Renal cortical epithelial cell (primary cell): ENCODE data around the gene TCF7L2. TPM values are rescaled to one million over a fixed set of nuclear protein-coding genes. Genes with fewer than 3 reads are reported as not detected.

ENCODE experiments used
- DNase-seq: peaks from one replicate; pipeline ENCODE4 v3.0.0-alpha.2; 2011; ENCODE audit warnings: low read depth
- total RNA-seq: library from RNA; depleted of rRNA; stranded (reverse); fragments of >200 nt; gene quantifications from 2 replicates; pipeline ENCODE4 v1.2.3, GENCODE V29; 2014

TCF7L2 gene
- total RNA-seq, 1 donor from 2014 or later: 5.2 TPM

DNA sequence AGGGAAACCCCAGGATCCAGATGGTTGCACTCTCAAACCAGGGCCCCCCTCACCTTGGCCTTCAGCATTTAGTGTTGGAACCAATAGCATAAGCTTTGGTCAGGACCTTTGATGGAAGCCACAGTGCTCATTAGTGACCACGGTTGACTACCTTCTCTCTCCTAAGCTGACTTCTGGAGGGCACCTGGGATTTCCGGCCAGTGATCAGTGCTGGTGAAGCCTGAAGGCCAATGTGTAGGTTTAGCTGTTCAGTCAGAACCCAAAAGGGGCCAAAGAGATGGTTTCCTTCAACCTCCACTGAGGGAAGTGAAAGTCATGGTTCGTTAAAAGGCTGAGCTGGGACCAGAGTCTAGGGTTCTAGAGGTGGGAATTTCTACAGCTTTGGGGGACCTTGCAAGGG, 46.4 kb downstream of the TCF7L2 start:
- no peak for DNase-seq

DNA sequence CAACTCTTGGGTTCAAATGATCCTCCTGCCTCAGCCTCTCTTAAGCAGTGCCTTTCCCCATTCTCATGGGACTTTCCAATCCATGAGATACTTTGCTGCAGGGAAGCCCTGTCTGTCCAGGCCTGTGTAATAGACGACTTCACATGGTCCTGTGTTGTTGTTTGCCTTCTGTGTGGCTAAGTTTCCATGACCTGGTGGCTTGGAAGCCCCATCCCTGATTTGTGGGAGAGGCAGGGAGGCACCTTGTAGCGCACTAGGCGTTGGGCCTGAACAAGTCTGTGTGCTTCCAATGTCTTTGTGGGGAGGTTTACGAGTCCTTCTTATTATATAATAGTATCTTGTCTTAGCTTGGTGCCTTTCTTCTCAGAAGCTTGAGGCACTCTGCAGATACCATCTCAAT, 49.1 kb downstream of the TCF7L2 start:
- DNase-seq: no peak

DNA sequence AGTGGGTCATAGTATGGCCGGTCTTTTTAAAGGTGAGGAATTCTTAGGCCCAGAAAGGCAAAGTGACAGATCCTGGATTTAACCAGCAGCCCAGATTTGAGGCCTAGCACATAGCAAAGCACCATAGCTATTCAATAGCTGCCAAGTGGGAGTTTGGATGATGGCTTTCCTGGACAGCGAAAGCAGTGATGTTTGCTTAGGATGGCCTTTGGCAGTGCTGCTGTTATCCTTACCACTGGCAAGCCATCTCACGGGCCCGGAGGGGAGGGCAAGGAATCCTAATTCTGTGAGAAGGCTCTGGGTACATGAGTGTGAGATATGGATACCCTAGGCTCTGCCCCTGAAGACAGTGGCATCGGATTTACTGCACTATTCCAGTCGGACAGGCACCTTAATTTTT, 50.4 kb downstream of the TCF7L2 start:
- DNase-seq: no peak

DNA sequence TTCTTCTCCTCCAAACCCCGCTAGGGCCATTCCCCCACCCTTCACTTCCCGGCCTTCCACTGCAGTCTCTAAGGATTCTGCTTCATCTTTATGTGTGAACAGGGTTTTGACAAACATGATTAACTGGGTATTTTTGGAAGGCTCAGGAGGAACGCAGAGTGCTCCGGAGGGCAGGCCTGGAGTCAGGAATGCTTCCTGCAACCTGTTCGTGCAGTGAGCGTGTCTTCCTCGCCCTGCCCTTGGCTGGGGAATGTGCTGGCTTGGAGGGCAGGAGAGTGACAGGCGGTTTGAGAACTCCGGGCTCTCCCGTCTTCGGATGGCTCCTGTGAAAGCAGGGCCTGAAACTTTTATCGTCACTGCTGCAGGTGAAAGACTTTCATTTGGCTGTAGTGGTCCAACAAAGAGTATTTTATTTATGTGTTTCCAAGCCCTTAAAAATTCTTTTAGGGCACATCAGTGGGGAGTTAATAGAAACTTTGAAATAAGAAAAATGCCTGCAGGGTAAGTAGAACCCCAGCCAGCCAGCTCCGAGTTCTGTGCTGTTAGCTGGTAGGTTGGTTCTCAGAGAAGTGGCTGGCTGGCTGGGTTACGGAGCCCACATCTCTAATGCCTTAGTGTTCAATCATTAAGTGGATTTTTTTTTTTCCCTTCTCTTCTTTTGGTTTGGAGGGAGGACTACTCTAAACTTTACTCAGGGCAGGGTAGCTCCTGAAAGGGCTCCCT, 51.0 kb downstream of the TCF7L2 start:
- peak; percentile 64 for DNase-seq

DNA sequence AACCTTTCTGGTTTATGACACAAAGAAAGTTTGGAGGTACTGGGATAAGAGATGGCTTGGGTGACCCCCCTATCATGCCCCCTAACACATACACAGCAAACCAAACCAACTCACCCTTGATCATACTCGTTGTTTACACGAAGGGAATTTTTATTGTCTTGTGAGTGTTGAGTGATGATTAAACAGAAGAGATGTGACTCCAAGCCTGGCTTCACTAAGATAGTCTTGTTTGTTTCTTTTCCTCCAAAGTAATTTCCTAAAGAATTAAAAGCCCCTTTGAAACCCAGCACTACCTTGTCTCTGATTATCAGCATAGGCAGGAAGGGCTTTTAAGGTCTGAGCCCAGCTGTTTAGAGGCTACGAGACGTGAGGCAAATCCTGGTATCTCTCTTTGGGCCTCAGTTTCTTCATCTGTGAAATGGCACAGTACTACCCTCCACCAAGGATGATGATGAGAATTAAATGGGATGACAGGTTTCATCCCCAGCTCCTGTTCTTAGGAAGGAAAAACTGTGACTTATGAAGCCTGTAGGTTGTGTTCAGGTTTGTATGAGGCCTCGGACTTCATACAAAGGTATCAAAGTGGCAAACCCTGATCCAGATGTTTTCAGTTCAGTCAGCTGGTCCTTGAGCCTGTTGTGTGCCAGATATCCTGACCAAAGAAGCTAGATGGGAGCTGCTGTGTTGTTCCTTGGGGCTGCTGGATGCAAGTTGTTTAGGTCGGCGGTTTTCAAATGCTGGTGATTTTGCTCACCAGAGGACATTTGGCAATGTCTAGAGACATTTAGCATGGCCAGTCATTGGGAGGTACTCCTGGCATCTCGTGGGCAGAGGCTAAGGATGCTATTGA, 51.8 kb downstream of the TCF7L2 start:
- peak; percentile 43 for DNase-seq

DNA sequence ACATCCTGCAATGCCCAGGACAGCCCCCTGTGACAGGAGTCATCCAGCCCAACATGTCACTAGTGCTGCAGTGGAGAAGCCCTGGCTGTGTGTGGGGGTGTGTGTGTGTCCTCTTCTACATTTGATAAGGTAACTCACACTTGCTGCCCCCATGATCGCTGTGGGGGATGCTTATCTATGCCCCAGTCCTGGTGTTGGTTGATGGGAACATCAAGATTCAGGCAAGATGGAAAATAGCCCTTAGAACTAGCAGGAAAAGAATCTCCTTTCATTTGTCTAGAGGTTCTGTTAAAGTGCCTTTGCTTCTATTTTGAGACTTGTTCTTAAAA, 52.4 kb downstream of the TCF7L2 start:
- no peak for DNase-seq

DNA sequence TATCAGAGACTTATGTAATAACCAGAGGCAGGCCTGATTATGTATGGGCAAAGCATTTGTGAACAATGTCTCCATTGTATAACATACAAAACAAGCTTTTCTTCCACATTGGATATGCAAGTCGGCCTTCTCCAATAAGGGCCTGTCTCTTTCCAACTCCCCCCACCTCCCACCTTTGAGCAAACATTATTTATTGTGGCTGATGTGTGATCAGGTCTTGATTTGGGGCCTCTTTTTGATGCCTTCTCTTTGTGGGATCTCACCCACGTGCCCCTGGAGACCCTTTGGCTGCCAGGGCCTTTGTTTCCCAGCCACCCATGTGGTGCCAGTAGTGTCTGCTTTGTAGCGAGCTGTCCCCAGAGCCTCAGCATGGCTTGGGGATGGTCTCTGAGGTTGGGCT, 53.0 kb downstream of the TCF7L2 start:
- DNase-seq: no peak

DNA sequence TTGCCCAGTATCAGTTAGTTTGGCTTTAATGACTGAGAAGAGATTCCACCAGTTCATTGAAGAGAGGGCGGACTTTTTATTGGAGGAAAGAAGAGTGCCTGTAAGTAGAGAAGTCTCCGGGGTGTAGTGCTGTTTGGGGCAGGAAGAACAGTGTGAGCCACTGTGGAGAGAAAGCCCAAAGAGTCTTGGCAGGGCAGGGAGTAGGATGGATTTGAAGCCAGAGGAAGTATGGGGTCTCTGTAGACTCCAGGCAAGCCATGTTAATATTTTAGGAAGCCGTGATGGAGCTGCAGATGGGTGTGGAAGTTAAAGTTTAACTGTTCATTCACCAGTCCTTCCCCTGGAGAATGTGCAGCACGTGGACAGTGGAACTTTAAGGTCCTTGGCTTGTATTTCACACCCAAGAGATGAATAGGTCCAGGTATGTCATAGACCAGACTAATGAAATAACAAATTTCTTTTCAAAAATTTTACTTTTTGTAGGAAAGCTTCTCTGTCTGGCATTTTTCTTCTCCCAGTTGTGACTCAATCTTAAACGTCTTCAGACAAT, 54.1 kb downstream of the TCF7L2 start:
- peak; percentile 44 for DNase-seq

DNA sequence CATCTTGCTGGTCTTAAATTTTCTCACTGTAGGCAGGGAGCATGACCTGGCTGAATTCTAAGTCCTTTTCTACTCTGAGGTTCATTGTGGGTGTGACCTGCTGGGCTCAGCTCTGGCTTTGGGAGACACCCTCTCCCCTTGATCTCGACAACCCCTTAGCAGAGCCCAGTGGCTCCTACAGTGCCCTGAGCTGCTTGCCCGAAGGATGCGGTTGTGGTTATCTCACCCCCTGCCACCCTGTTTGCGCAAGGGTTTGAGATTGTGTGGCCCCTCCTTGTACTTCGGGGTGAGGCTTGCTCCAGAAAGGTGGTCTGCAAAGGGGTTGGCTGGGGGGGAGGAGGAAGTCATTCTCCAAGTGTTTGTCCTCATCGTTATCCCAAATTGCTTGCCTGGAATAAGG, 55.3 kb downstream of the TCF7L2 start:
- DNase-seq: no peak

DNA sequence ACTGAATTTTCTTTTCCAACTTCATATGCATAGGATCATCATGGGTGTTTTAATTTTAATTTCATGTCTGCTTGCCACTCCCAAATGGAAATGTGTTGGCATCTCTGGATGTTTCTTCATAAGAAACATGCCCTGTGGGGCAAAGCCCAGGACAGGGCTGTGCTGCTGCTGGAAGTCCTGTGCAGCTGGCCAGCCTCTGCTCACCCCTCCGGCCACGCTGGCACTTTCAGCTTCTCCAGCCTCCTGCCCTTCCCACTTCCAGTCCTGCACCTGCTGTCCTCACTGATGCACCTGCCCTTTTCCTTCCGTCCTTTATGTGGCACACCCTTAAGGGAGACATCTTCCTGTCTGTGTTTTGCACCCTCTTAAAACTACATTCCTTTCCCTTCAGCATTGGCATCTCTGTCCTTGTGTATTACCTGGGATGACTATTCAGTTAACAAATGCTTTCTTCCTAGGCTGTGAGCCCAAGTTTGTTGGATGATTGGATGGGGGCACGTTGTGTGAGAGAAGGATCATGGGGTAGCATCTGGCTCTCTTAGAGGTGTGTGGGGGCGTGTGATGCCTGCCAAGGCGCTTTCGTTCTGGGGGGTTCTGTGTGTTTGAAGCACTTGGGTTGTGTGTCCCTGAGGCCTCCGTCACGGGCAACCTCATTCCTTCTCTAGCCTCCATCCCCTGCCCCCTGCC, 56.8 kb downstream of the TCF7L2 start:
- DNase-seq: no peak

DNA sequence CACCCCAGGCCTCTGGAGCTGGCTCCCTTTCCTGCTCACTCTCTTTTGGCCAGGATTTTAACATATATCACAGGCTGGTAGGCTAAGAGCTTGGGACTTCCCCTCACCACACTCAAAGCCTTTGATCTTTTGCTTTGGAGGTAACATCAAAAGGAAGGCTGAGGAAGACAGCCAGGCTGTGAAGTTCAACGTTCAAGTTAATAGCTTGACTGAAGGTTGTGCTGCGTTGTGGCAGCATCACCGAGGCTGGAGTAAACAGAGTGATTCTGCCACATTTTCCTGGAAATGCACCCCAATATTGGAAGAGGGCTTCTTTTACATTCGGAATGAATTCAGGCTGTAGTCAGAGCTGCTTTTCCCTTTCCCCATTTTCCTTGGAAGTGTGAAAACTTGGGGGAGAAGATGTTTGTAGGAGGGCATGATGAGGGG, 57.3 kb downstream of the TCF7L2 start:
- no peak for DNase-seq

DNA sequence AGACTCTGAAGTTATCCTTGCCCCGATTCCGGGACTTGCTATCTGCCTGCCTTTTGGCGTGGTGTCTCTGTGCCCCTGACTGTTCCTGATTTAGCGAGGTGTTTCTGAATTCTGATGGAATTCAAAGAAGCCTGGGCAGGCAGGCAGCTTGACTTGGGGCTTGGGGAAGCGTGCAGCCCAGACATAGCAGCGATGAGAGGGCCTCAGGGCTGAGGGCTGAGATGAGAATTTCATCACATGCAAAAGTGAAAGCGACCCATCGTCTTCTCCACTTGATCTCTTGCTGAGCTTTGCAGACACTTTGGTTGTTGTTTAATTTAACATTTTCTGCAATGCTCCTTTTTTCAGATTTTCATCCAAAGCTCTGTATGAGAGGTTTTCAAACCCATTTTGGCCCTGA, 57.8 kb downstream of the TCF7L2 start:
- DNase-seq: no peak

DNA sequence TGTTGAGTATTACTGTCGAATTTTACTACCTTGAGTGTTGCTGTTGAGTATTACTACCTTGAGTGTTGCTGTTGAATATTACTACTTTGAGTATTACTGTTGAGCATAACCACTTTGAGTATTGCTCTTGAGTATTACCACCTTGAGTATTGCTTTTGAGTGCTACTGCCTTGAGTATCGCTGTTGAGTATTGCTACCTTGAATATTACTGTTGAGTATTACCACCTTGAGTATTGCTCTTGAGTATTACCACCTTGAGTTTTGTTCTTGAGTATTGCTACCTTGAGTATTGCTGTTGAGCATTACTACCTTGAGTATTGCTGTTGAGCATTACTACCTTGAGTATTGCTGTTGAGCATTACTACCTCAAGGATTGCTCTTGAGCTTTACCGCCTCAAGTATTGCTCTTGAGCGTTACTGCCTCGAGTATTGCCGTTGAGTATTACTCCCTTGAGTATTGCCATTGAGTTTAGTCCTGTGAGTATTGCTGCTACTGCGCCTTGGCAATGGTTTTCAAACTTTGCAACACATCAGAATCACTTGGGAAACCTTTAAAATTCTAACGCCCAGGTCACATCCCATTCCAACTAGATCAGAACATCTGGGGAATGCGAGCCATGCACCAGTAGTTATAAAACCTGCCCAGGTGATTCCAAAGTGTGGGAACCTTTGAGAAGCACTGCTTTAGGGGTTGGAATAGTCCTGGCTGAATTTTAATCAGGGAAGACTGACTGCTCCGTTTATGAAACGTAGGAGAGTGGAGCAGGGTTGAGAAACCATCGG, 61.7 kb downstream of the TCF7L2 start:
- no peak for DNase-seq

DNA sequence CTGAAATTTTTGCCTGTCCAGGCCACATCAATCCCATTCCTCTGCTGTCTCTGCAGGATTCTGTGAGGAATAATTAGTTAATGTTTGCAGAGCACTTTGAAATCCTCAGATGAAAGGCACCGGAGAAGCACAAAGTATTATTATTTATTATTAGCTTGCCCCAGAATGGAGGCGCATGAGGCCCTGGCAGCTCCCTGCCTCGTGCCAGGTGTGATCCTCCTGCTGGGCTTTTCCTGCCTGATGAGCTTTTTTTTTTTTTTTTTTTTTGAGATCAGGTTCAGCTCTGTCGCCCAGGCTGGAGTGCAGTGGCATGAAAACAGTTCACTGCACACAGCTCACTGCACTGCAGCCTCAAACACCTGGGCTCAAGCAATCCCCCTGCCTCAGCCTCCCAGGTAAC, 65.2 kb downstream of the TCF7L2 start:
- DNase-seq: no peak

DNA sequence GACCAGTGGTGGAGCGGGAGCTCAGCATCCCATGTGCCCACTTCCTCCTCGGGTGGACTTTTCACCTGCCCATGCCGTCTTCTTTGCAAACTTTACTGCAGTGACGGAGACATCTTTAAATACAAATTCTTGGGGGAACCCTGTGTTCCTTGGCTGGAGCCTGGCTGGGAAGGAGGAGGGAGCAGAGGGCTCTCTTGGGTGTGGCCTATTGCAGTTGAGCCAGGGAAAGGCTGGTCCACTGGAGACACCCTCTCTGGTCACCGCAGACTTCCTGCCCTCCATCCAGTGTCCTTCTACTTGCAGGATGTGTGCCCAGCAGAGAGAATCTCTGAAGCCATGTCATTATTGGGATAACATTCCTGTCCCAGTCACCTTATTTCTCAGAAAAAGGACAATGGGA, 67.3 kb downstream of the TCF7L2 start:
- DNase-seq: no peak

DNA sequence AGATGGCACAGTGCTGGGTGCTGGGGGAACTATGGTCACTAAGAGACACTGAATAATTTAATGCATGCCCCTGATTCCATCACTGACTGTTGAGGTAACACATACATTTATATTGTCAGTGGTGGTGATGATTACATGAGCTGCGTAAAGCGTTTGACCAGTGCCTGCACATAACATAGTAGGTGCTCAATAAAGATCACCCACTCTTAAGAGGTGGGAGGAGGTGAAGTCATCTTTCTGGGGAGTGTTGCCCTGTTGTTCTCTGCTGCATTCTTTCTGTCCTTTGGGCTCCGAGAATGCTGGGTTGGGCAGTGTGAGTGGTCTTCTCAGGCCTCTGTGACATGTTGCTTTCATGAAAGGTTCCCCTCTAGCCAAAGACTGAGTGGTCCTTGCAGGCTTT, 68.0 kb downstream of the TCF7L2 start:
- DNase-seq: no peak

DNA sequence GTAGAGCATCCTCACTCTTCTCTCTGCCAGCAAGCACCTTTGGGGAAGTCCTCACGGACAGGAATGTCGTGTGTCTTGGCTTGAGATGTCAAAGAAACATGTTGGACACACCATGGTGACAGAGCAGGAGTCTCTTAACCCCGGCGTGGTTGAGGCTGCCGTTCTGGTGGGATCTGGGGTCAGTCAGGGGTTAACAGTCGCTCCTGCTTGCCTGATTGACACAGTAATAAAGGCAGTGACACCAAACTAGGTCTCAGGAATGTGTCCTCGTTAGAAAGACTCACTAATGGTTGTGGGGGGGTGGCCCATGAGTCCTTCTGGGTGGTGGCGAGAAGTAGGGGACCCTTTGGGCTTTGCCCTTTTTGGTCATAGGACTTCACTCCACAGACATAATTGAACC, 69.0 kb downstream of the TCF7L2 start:
- no peak for DNase-seq

DNA sequence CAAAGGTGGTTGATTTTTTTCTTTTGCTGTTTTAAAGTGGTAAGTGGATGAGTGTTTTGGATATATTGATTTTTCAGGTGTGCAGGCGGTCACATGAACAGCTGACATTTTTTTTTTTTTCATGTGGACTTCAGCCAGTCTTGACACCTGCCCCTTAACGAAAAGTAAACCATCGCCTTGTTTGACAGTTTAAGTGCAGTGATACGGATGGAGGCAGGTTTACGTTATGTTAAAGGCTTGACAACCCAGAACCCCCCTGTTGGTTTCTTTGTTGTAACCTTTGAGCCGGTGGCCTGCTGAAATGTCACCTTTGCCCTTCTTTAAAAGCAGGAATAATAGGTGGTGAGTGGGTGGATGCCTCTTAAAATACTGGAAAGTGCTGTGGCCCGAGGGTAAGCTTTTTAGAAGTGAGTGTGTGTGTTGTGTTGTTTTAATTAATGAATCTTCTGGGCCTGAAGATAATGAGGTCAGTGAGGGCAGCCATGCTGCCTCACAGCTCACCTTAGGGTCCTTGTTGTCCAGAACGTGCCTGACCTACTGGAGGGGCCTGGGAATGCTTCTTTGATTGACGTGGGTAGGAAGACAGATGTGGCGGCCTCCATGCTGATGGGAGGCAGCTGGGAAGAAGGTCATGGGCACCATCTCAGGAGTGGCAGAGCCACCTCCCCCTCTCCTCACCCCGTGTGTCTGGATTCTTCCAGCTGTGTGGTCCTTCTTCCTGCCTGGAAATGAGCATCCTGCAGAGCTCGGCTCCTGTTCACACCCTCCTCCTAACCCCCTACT, 69.8 kb downstream of the TCF7L2 start:
- no peak for DNase-seq

DNA sequence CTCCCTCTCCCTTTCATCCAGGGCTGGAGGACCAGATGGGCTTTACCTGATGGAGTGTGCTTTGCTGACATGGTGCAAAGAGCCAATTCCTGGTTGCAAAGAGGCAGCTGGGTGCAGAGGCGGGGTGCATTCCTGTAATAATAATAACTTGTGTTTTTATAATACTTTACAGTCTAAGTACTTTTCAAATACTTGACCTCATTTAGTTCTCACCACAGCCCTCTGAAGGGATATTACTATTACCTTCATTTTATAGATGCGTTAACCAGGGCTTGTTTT, 70.4 kb downstream of the TCF7L2 start:
- no peak for DNase-seq

DNA sequence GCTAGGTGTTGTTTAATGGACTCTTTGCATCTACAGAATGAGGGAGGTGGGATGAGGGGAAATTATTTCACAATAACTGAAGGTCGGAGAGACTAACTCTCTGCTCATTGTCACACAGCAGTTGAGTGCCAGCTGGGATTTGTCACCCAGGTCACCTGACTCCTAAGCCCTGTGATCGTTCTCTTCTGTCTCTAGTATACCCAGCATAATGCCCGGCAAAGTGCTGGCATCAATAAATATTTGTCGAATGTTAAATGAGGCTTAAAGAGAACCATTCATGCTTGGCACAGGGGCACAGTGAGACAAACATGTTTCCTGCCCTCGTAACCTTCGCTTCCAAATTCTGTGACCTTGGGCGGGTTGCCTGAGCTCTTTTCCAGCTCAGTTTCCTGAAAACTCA, 70.8 kb downstream of the TCF7L2 start:
- DNase-seq: peak; percentile 43
